ENCODE measurements around the gene NDFIP1.

Gene NDFIP1

GRCh38 chr5:142108432-142109330 lies at the start of gene NDFIP1:
TSS of gene NDFIP1 (plus strand) at chr5:142108779. CDS start at chr5:142108975, 196 bp downstream.
- peak; percentile 76 to 86 for DNase-seq (ENCODE audit: low read depth in 2 of 2)
- no peak for TF ChIP-seq CTCF (IDR thresholded peaks at IDR 0.05; ENCODE audit: low read depth, low read length)
- H3K4me3 ChIP-seq (replicated peaks in 1 of 2; ENCODE audit: low read depth in 2 of 2, low read length in 2 of 2): peak within 1 kb of the TSS; percentile 72 to 78

- TF ChIP-seq CTCF (IDR thresholded peaks at IDR 0.05; ENCODE audit: low read depth, low read length): no peak
- peak; percentile 51 to 54 for DNase-seq (ENCODE audit: low read depth in 2 of 2)
These were observed 49.2 kb upstream of the NDFIP1 start for GRCh38 chr5:142059304-142059940.

GRCh38 chr5:142063376-142063775 lies 45.2 kb upstream of the NDFIP1 start:
- H3K4me3 ChIP-seq (replicated peaks in 1 of 2; ENCODE audit: low read depth in 2 of 2, low read length in 2 of 2): peak overlapping the region in 1 of 2 donors; percentile 13
- no peak for DNase-seq (ENCODE audit: low read depth in 2 of 2)
- no peak for TF ChIP-seq CTCF (IDR thresholded peaks at IDR 0.05; ENCODE audit: low read depth, low read length)

More at GRCh38 chr5:142059304-142059940, 49.2 kb upstream of the NDFIP1 start:
- H3K4me3 ChIP-seq (replicated peaks in 1 of 2; ENCODE audit: low read depth in 2 of 2, low read length in 2 of 2): no peak overlapping the region

- H3K4me3 ChIP-seq (replicated peaks in 1 of 2; ENCODE audit: low read depth in 2 of 2, low read length in 2 of 2): peak overlapping the region; percentile 3 to 13
- DNase-seq (ENCODE audit: low read depth in 2 of 2): peak; percentile 83 to 87
- no peak for TF ChIP-seq CTCF (IDR thresholded peaks at IDR 0.05; ENCODE audit: low read depth, low read length)
These were observed 44.7 kb upstream of the NDFIP1 start for GRCh38 chr5:142063878-142064331.

GRCh38 chr5:142065273-142065672 lies 43.3 kb upstream of the NDFIP1 start:
- no peak overlapping the region for H3K4me3 ChIP-seq (replicated peaks in 1 of 2; ENCODE audit: low read depth in 2 of 2, low read length in 2 of 2)
- DNase-seq (ENCODE audit: low read depth in 2 of 2): peak; percentile 35 to 71
- no peak for TF ChIP-seq CTCF (IDR thresholded peaks at IDR 0.05; ENCODE audit: low read depth, low read length)

- no peak for TF ChIP-seq CTCF (IDR thresholded peaks at IDR 0.05; ENCODE audit: low read depth, low read length)
- H3K4me3 ChIP-seq (replicated peaks in 1 of 2; ENCODE audit: low read depth in 2 of 2, low read length in 2 of 2): no peak overlapping the region
- no peak for DNase-seq (ENCODE audit: low read depth in 2 of 2)
These were observed 38.8 kb upstream of the NDFIP1 start for GRCh38 chr5:142069606-142070399.
